GM21723 (cell line): ENCODE data around the gene ANK3.

Experiments used
- ATAC-seq: cut with Tn5 transposase; IDR thresholded peaks from one replicate; pipeline ENCODE4 v1.9.1; 2021; ENCODE audit warnings: mild to moderate bottlenecking, moderate library complexity; ENCODE audit not compliant: unreplicated experiment

The ANK3 gene

GRCh38 chr10:60186315-60187071 is 203.2 kb downstream of the ANK3 start:
- no peak for ATAC-seq

- no peak for ATAC-seq
Observed at GRCh38 chr10:60185421-60185820, 204.3 kb downstream of the ANK3 start.

- ATAC-seq: no peak
Observed at GRCh38 chr10:60182691-60183090, 207.0 kb downstream of the ANK3 start.

- ATAC-seq: no peak
Observed at GRCh38 chr10:60176925-60177324, 212.8 kb downstream of the ANK3 start.

- ATAC-seq: no peak
Observed at GRCh38 chr10:60175441-60175971, 214.2 kb downstream of the ANK3 start.

- no peak for ATAC-seq
Observed at GRCh38 chr10:60172363-60172990, 217.2 kb downstream of the ANK3 start.

GRCh38 chr10:60171436-60172013 is 218.2 kb downstream of the ANK3 start:
- no peak for ATAC-seq

- no peak for ATAC-seq
Observed at GRCh38 chr10:60170250-60170649, 219.4 kb downstream of the ANK3 start.

- ATAC-seq: no peak
Observed at GRCh38 chr10:60169111-60169510, 220.6 kb downstream of the ANK3 start.

GRCh38 chr10:60167050-60167449 is 222.6 kb downstream of the ANK3 start:
- no peak for ATAC-seq

GRCh38 chr10:60163786-60164185 is 225.9 kb downstream of the ANK3 start:
- no peak for ATAC-seq

- no peak for ATAC-seq
Observed at GRCh38 chr10:60162631-60163030, 227.0 kb downstream of the ANK3 start.

- no peak for ATAC-seq
Observed at GRCh38 chr10:60155943-60156683, 233.6 kb downstream of the ANK3 start.

- no peak for ATAC-seq
Observed at GRCh38 chr10:60155099-60155877, 234.4 kb downstream of the ANK3 start.

- no peak for ATAC-seq
Observed at GRCh38 chr10:60149003-60149402, 240.7 kb downstream of the ANK3 start.

- ATAC-seq: no peak
Observed at GRCh38 chr10:60148266-60148840, 241.3 kb downstream of the ANK3 start.

- no peak for ATAC-seq
Observed at GRCh38 chr10:60147576-60148265, 242.0 kb downstream of the ANK3 start.

GRCh38 chr10:60147025-60147424 is 242.7 kb downstream of the ANK3 start:
- ATAC-seq: no peak

- no peak for ATAC-seq
Observed at GRCh38 chr10:60144099-60144498, 245.6 kb downstream of the ANK3 start.

GRCh38 chr10:60142736-60143135 is 246.9 kb downstream of the ANK3 start:
- ATAC-seq: no peak
